GM20000 (cell line): ENCODE data around the gene CAMK1D.

Experiments
- DNase-seq: peaks from one replicate; pipeline ENCODE4 v3.0.0; 2012; ENCODE audit warnings: low spot score
- CTCF ChIP-seq: IDR thresholded peaks from 2 replicates; pipeline ENCODE4 v1.5.1; 2012; ENCODE audit warnings: mild to moderate bottlenecking, control low read depth; ENCODE audit errors: extremely low read depth, missing control alignments

Gene CAMK1D

DNA sequence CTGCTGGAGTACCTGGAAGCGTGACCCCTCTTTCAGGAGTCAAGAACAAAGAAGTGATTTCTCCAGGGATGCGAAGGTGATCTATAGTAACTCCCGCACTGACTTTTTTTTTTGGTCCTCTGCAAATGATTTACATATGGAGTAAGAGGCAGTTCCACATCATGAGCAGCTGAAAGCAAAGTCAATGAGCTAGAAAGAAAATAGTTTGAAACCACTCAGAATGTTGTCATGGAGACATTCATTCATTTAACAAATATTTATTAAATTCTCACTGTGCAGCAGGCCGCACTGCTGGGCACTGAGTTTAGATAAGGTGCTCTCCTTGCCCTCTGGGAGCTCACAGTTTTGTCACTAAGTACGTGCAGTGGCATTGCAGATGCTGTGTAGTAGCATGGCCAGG is 206.7 kb downstream of the CAMK1D start:
- no peak for TF ChIP-seq CTCF
- no peak for DNase-seq

- DNase-seq = no peak
- no peak for TF ChIP-seq CTCF
Measured at GRCh38 chr10:12559578-12560178, 210.3 kb downstream of the CAMK1D start.

DNA sequence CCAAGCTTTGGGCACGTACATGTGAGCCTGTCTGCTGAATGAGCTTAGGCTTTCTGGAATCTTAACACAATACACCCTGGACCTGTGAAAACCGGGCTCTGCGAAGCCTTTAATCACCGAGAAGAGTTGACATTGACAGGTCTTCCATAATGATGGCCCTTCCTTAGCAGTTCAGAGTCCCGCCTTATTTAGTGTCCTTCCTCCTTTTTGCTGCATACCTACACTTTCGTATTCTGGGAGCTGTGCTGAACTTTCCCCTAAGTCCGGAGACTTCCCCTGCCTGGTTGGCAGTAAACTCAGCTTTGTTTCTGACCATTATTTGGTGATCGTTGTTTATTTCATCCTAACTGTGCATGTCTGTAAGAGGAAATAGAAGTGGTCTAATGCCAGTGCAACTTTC is 212.0 kb downstream of the CAMK1D start:
- no peak for TF ChIP-seq CTCF
- DNase-seq = no peak

GRCh38 chr10:12561720-12562119 is 212.4 kb downstream of the CAMK1D start:
- TF ChIP-seq CTCF = no peak
- no peak for DNase-seq

- no peak for DNase-seq
- no peak for TF ChIP-seq CTCF
Measured at GRCh38 chr10:12563489-12563888, 214.1 kb downstream of the CAMK1D start.

DNA sequence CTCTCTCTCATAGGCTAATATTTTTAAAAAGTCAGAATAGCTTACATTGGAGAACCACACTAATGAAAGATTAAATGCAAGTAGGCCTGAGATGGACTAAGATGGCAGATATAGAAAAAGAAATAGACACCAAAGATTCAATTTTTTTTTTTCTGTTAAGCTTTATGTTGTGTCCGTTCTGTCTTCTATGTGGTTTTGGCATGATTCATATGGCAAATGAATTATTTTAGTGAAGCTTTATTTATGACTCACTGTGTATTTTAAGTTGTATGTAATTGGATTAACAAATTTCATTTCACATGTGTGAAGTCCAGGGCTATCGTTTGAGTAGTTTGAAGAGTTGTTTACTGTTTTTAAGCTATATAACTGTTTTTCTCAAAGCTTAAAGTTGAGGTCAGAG is 214.8 kb downstream of the CAMK1D start:
- no peak for TF ChIP-seq CTCF
- no peak for DNase-seq

DNA sequence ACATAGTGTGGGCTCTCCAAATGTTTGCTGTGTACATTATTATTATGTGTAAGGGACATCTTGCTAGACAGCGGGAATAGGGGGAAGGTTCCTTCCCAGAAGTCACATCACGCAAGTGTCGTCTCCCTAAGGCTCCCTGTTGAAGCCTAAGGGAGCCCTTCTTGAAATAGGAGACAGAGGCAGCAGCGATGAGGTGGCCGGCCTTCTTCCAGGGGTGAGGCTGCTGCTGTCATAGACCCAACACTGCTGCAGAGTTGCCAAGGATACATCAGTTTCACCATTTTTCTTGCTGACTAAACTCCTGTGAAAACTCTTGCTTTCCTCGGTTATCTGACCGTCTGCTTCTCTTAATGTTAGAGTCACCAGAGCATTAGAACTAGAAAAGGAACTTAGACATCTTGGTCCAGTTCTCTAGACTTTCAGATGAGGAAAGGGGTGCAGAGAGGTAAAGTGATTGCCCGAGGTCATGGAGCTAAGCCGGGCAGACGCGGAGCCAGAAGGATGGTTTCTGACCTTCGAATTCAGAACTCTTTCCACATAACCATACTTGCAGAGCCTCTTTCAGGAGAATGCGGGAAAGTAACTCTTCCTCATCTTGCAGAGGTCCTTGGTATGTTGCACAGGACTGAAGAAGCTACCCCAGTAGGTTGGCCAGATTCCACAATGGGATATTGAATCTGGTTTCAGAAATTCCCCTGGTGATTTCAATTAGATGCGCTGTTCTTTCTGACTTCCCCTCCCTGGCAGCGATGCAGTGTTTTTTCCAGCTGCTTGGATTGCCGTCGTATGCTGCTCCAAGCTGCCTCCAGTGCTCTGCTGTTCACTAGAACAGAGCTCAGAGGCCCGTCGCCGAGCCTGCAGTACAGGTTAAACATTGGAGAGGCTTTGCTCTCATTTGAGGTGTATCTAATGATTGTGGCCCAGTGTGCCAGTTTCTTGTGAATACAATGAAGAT is 217.1 kb downstream of the CAMK1D start:
- TF ChIP-seq CTCF = no peak
- no peak for DNase-seq
